Liver (tissue), 9 donors: ENCODE measurements around the gene TMEM164. TPM values are rescaled to one million over a fixed set of nuclear protein-coding genes. Genes with fewer than 3 reads are reported as not detected.

Experiments used
- DNase-seq: peaks from one replicate; pipeline ENCODE4 v3.0.0-alpha.2; 2017; ENCODE audit warnings: low spot score
- H3K27ac ChIP-seq, 2 donors: one replicate each; pipeline ENCODE4 v1.7.0; 2013; ENCODE audit warnings: inconsistent platforms in 2 of 2, low read length in 2 of 2, control low read depth in 1 of 2, low read depth in 1 of 2, mild to moderate bottlenecking in 1 of 2
- H3K27me3 ChIP-seq, 4 donors: one replicate each; pipeline versions ENCODE4 v1.6.1 to v1.7.0; 2013; ENCODE audit warnings: low read length in 3 of 4, inconsistent platforms in 1 of 4, mild to moderate bottlenecking in 1 of 4, moderate library complexity in 1 of 4; ENCODE audit not compliant: control insufficient read depth in 4 of 4, insufficient read depth in 4 of 4
- H3K36me3 ChIP-seq, 4 donors: one replicate each; pipeline versions ENCODE4 v1.6.1 to v1.7.0; 2013; ENCODE audit warnings: low read length in 3 of 4, mild to moderate bottlenecking in 3 of 4, low read depth in 1 of 4, moderate library complexity in 1 of 4; ENCODE audit not compliant: control insufficient read depth in 4 of 4, insufficient read depth in 3 of 4
- H3K4me1 ChIP-seq, 4 donors: one replicate each; pipeline versions ENCODE4 v1.6.1 to v1.7.0; 2013; ENCODE audit warnings: low read length in 3 of 4, mild to moderate bottlenecking in 3 of 4, moderate library complexity in 1 of 4; ENCODE audit not compliant: control insufficient read depth in 4 of 4, insufficient read depth in 4 of 4
- H3K4me3 ChIP-seq, 3 donors: one replicate each; pipeline versions ENCODE4 v1.6.1 to v1.7.0; 2013; ENCODE audit warnings: low read length in 3 of 3, control low read depth in 1 of 3, low read depth in 1 of 3, mild to moderate bottlenecking in 1 of 3
- H3K9ac ChIP-seq, 2 donors: one replicate each; pipeline ENCODE4 v1.7.0; 2013; ENCODE audit warnings: low read length in 2 of 2, mild to moderate bottlenecking in 2 of 2, moderate library complexity in 2 of 2, control low read depth in 1 of 2, low read depth in 1 of 2
- H3K9me3 ChIP-seq, 4 donors: one replicate each; pipeline versions ENCODE4 v1.6.1 to v1.7.0; 2013; ENCODE audit warnings: low read length in 3 of 4; ENCODE audit not compliant: control insufficient read depth in 4 of 4
- ATF3 ChIP-seq: IDR thresholded peaks from 2 replicates; pipeline ENCODE4 v1.6.1; 2016; ENCODE audit warnings: antibody characterized with exemption
- CTCF ChIP-seq: fragments of 150-350 bp; IDR thresholded peaks from 2 replicates; pipeline ENCODE4 v1.5.1; 2017; ENCODE audit warnings: improper control_type of control experiment, low read depth, low read length; ENCODE audit not compliant: missing input control
- EGR1 ChIP-seq, 2 donors: IDR thresholded peaks; 2 replicates each; pipeline ENCODE4 v1.6.1; 2016 to 2018; ENCODE audit warnings: antibody characterized with exemption in 2 of 2, low read depth in 2 of 2
- FOXA1 ChIP-seq: IDR thresholded peaks from 2 replicates; pipeline ENCODE4 v1.6.1; 2016; ENCODE audit warnings: antibody characterized with exemption
- FOXA2 ChIP-seq: IDR thresholded peaks from 2 replicates; pipeline ENCODE4 v1.6.1; 2016; ENCODE audit warnings: antibody characterized with exemption
- GABPA ChIP-seq, 2 donors: IDR thresholded peaks in 1 of 2; conservative IDR thresholded peaks in 1 of 2; 2 replicates each; pipeline ENCODE4 v1.6.1; 2016; ENCODE audit warnings: antibody characterized with exemption in 2 of 2, mild to moderate bottlenecking in 1 of 2, moderate library complexity in 1 of 2
- HNF4G ChIP-seq: IDR thresholded peaks from 2 replicates; pipeline ENCODE4 v1.6.1; 2016; ENCODE audit warnings: antibody characterized with exemption
- NR2F2 ChIP-seq: IDR thresholded peaks from 2 replicates; pipeline ENCODE4 v1.6.1; 2016; ENCODE audit warnings: antibody characterized with exemption
- RAD21 ChIP-seq, 2 donors: IDR thresholded peaks; 2 replicates each; pipeline ENCODE4 v1.6.1; 2016; ENCODE audit warnings: antibody characterized with exemption in 2 of 2, mild to moderate bottlenecking in 2 of 2
- REST ChIP-seq: IDR thresholded peaks from 2 replicates; pipeline ENCODE4 v1.6.1; 2016; ENCODE audit warnings: antibody characterized with exemption, mild to moderate bottlenecking
- RXRA ChIP-seq, 2 donors: IDR thresholded peaks; 2 replicates each; pipeline ENCODE4 v1.6.1; 2017 to 2018; ENCODE audit warnings: antibody characterized with exemption in 2 of 2, mild to moderate bottlenecking in 1 of 2
- SP1 ChIP-seq: IDR thresholded peaks from 2 replicates; pipeline ENCODE4 v1.6.1; 2018; ENCODE audit warnings: antibody characterized with exemption, mild to moderate bottlenecking
- YY1 ChIP-seq: IDR thresholded peaks from 2 replicates; pipeline ENCODE4 v1.6.1; 2016; ENCODE audit warnings: antibody characterized with exemption, mild to moderate bottlenecking
- WGBS: extraction: QIAGEN DNeasy Blood & Tissue Kit; methylation state at CpG from one replicate; pipeline ENCODE4 v1.1.7; 2013; 5-methylcytosine and 5-hydroxymethylcytosine counted together
- polyA plus RNA-seq, 2 donors: library from polyadenylated mRNA; stranded (reverse) in 1 of 2; unstranded in 1 of 2; fragments of 200-250 nt in 1 of 2; fragments of >200 nt in 1 of 2; fragmentation: Nextera tagmentation in 1 of 2; extraction: Ambion mirVana in 1 of 2; gene quantifications; one replicate each; pipeline versions ENCODE4 v1.2.1 to v1.2.3, GENCODE V29; 2013 to 2015
- total RNA-seq, 2 donors: library from RNA; depleted of rRNA; stranded (reverse); fragments of >200 nt; gene quantifications; one replicate each; pipeline ENCODE4 v1.2.3, GENCODE V29; 2014
- TF ChIP-seq, protein P1 (sequence below): IDR thresholded peaks from 2 replicates; pipeline ENCODE4 v1.6.1; 2016; ENCODE audit warnings: antibody characterized with exemption
- TF ChIP-seq, protein P2 (sequence below): IDR thresholded peaks from 2 replicates; pipeline ENCODE4 v1.6.1; 2016; ENCODE audit warnings: antibody characterized with exemption
- donor health status: healthy.
- donor health status: healthy.
- donor health status: healthy.
- donor health status: healthy.
- donor health status: healthy.

TMEM164 gene
- total and polyA plus RNA-seq, 4 donors: 0.40 to 8.5 (median 2.9) TPM

- no peaks in the 10 kb centered on the region for H3K4me1 ChIP-seq
- no peaks in the 10 kb centered on the region for H3K27me3 ChIP-seq
- H3K27ac ChIP-seq: no peak overlapping the region
- H3K36me3 ChIP-seq: no peaks in the 10 kb centered on the region
- no peak for TF ChIP-seq HNF4G
- no peak for TF ChIP-seq GABPA (IDR thresholded peaks at IDR 0.05 in 1 of 2, conservative IDR thresholded peaks at IDR 0.05 in 1 of 2)
- TF ChIP-seq EGR1 (IDR thresholded peaks at IDR 0.05; ENCODE audit: low read depth in 2 of 2): no peak
- H3K4me3 ChIP-seq: no peak overlapping the region
- 92% methylated on average over 1 of the region's 2 CpGs for WGBS
- no peak overlapping the region for H3K9ac ChIP-seq
- no peaks in the 10 kb centered on the region for H3K9me3 ChIP-seq
- no peak for DNase-seq
Observed at GRCh38 chrX:110222497-110223257, 219.8 kb downstream of the TMEM164 start.

DNA sequence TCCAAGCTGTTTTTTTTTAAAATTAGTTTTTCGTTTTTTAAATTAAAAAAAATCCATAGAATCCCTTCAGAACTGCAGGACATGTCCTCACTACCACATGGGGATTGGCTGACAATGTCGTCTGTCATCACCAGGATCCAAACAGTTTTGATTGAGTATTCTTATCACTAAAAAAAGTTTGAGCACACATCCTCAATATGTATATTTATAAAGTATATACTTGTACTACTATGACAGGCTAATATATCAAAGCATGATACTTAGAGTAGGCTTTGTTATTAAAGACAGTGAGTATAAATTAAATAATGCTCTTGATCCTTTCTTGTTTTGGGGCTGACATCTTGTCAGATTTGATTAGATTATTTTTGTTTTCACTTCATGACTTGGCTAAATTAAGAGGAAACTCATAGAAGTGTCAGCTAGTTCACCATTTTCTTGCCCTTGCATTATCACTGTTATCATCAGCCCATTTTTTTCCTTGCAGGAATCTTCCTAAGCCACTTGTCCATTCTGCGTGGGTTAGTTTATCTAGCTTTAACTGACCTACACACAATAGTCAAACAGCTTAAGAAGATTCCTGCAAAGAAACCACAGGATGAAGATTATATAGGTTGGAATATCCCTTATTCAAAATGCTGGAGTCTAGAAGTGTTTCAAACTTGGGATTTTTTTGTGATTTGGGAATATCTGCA is 222.2 kb downstream of the TMEM164 start:
- no peaks in the 10 kb centered on the region for H3K4me1 ChIP-seq
- no peak overlapping the region for H3K4me3 ChIP-seq
- no peak overlapping the region for H3K27ac ChIP-seq
- TF ChIP-seq, protein P1, sequence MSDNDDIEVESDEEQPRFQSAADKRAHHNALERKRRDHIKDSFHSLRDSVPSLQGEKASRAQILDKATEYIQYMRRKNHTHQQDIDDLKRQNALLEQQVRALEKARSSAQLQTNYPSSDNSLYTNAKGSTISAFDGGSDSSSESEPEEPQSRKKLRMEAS: no peak
- TF ChIP-seq SP1 (no peak), NR2F2 (no peak), GABPA (IDR thresholded peaks at IDR 0.05 in 1 of 2, conservative IDR thresholded peaks at IDR 0.05 in 1 of 2) (no peak), REST (no peak), RAD21 (IDR thresholded peaks at IDR 0.05) (no peak), YY1 (no peak)
- H3K9ac ChIP-seq: no peak overlapping the region
- no peaks in the 10 kb centered on the region for H3K27me3 ChIP-seq
- H3K9me3 ChIP-seq: no peaks in the 10 kb centered on the region
- WGBS: 84% methylated on average over 3 of the region's 3 CpGs
- DNase-seq: no peak
- no peaks in the 10 kb centered on the region for H3K36me3 ChIP-seq

DNA sequence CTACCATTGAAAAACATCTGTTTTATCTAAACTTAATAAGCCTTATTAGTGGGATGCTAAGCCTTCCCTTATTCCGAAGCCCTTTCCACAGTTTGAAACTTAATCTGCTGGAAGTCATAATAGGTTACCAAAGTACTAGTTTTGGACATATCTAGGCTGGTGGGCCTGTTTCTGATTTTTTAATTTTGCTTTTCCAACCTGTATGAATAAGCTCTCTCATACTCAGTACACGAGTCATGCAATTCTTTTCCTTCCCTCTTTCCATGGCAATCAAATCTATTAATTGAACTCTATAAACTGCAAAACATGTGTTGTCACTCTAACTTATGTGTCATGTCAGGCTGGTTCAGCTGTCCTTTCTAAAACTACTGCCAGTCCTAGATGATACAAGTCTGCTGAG is 224.0 kb downstream of the TMEM164 start:
- DNase-seq: no peak
- Histone ChIP-seq H3K36me3 (no peaks in the 10 kb centered on the region), H3K4me1 (no peaks in the 10 kb centered on the region), H3K4me3 (no peak overlapping the region), H3K9ac (no peak overlapping the region), H3K27ac (no peak overlapping the region), H3K27me3 (no peaks in the 10 kb centered on the region), H3K9me3 (no peaks in the 10 kb centered on the region)
- 100% methylated on average over 2 of the region's 2 CpGs for WGBS
- TF ChIP-seq ATF3 (no peak), CTCF (no peak), REST (no peak), FOXA1 (no peak), RXRA (IDR thresholded peaks at IDR 0.05) (no peak), FOXA2 (no peak)
- TF ChIP-seq, protein P2, sequence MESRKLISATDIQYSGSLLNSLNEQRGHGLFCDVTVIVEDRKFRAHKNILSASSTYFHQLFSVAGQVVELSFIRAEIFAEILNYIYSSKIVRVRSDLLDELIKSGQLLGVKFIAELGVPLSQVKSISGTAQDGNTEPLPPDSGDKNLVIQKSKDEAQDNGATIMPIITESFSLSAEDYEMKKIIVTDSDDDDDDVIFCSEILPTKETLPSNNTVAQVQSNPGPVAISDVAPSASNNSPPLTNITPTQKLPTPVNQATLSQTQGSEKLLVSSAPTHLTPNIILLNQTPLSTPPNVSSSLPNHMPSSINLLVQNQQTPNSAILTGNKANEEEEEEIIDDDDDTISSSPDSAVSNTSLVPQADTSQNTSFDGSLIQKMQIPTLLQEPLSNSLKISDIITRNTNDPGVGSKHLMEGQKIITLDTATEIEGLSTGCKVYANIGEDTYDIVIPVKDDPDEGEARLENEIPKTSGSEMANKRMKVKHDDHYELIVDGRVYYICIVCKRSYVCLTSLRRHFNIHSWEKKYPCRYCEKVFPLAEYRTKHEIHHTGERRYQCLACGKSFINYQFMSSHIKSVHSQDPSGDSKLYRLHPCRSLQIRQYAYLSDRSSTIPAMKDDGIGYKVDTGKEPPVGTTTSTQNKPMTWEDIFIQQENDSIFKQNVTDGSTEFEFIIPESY: no peak
